Retinal pigment epithelial cell (primary cell): Measurements from ENCODE around the gene PTPRT.

Experiments
- DNase-seq: peaks from one replicate; pipeline ENCODE4 v3.0.0-alpha.2; 2010; ENCODE audit warnings: low read depth
- H3K4me3 ChIP-seq: 2 replicates; pipeline ENCODE4 v1.5.1; 2011; ENCODE audit warnings: mild to moderate bottlenecking, low read length, control low read depth, moderate library complexity
- TF ChIP-seq, protein P1 (sequence below): conservative IDR thresholded peaks from 2 replicates; pipeline ENCODE4 v1.5.1; 2011; ENCODE audit warnings: low read depth, low read length, control low read depth, inconsistent platforms

The PTPRT gene

DNA sequence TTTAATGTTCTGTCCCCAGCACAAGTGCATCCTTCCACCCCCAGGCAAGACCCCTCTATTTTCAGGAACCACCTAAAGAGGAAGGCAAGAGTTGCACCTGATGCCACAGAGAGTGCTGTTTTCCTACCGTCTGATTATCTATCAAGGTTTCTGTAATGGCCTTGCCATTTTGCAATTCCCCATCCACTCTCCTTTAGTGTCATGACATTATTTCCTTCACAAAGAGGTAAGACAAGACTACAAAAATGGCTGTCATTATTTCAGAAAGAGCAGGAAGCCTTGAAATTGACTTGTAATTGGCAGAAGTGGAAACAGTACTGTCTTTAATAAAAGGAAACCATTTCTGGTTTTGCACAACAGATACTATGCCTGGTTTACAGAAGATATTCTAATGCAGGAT is 426.7 kb downstream of the PTPRT start:
- TF ChIP-seq, protein P1, sequence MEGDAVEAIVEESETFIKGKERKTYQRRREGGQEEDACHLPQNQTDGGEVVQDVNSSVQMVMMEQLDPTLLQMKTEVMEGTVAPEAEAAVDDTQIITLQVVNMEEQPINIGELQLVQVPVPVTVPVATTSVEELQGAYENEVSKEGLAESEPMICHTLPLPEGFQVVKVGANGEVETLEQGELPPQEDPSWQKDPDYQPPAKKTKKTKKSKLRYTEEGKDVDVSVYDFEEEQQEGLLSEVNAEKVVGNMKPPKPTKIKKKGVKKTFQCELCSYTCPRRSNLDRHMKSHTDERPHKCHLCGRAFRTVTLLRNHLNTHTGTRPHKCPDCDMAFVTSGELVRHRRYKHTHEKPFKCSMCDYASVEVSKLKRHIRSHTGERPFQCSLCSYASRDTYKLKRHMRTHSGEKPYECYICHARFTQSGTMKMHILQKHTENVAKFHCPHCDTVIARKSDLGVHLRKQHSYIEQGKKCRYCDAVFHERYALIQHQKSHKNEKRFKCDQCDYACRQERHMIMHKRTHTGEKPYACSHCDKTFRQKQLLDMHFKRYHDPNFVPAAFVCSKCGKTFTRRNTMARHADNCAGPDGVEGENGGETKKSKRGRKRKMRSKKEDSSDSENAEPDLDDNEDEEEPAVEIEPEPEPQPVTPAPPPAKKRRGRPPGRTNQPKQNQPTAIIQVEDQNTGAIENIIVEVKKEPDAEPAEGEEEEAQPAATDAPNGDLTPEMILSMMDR: no peak
- DNase-seq: no peak
- H3K4me3 ChIP-seq: no peak overlapping the region

DNA sequence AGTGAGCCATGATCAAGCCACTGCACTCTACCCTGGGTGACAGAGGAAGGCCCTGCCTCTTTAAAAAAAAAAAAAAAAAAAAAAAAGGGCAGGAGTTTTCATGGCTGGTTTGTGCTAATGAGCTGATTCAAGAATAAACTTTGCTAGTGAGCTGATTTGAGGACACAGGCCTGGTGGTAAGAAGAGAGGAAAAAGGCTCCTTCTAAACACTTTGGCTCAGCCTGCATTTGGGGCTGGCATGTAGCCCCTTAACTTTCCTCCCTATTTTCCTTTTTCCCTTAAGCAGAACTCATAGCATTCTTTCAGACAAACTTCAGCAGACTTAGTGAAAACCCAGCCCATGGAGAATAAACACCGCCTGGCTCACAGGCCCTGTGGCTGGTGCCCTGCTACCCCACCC is 432.7 kb downstream of the PTPRT start:
- no peak overlapping the region for H3K4me3 ChIP-seq
- TF ChIP-seq, protein P1: no peak
- no peak for DNase-seq

DNA sequence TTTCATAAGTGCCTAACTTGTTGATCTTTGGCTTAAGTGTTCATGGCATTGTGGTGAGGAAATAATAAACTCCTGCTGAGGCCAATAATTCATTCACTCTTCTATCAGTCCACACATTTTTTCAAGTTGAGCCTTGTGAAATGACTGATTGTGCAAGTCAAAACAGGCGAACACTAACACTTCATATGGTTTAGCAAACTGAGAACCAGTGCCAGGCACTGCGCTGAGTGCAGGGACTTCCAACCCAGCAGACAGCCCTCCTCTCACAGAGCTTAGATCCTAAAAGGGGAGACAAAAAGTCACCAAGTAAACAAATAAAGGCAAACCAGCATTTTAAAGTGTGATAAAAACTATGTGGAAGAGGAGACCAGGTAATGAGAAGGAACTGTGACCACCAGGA is 435.0 kb downstream of the PTPRT start:
- TF ChIP-seq, protein P1: no peak
- DNase-seq: no peak
- H3K4me3 ChIP-seq: no peak overlapping the region

DNA sequence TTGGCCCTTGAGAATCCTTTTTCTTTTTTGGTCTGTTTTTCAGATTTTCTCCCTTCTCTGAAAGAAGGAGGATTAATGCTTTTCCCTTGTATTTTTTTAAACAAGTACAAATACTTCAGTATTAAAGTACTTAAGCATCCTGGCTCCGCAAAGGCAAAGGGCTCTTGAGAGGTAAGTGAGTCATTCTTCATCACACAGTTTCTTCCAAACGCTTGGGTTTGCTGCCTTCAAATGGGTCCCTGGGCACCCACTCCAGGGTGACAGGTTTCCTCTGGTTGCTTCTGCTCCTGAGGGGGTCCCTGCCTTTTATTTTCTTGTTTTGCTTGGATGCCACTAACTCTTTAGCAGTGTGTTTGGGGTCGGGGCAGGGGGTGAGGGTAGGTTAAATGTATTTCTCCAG is 437.1 kb downstream of the PTPRT start:
- no peak overlapping the region for H3K4me3 ChIP-seq
- TF ChIP-seq, protein P1: no peak
- no peak for DNase-seq

DNA sequence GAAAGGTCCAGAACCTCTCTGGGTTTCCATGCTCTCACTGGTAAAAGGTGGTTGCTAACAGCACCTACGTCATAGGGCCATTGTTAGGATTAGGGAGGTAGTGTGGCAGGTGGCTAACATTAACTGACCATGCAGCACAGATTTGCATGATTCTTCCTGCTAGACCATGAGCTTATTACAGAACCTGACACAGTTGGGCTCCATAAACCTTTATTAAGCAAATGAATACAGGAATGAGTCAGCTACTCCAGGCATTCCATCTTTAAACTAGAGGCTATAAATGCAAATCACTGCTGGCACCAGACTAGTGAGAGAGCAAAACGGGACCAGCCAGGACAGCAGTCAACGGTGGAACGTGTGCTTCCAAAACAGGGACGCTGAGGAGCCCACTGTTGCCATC is 440.1 kb downstream of the PTPRT start:
- no peak overlapping the region for H3K4me3 ChIP-seq
- no peak for DNase-seq
- TF ChIP-seq, protein P1: no peak

DNA sequence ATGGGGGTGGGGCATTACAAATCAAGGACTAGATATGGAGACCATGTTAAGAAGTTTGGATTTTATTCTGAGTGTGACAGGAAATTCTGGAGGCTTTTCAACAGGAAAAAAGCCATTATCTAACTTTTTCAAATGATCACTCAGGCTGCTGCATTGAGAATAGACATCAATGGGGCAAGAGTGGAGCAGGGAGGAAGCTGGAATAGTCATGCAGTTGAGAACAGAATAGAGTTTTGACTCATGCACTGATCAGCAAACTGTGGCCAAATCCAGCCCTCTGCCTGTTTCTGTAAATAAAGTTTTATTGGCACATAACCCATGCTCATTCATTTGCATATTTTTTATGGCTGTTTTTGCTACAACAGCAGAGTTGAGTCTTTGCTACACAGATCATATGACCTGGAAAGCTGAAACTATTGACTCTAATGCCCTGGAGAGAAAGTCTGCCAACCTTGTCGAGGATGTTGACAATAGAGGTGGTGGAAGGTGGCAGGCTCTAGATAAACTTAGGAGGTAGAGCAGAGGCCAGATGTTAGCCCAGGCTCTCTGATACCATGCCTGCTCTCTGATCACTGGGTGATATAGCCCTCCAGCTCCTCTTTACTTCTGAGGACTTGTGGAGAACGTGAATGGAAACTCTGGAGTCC is 441.8 kb downstream of the PTPRT start:
- no peak overlapping the region for H3K4me3 ChIP-seq
- no peak for DNase-seq
- TF ChIP-seq, protein P1: no peak

DNA sequence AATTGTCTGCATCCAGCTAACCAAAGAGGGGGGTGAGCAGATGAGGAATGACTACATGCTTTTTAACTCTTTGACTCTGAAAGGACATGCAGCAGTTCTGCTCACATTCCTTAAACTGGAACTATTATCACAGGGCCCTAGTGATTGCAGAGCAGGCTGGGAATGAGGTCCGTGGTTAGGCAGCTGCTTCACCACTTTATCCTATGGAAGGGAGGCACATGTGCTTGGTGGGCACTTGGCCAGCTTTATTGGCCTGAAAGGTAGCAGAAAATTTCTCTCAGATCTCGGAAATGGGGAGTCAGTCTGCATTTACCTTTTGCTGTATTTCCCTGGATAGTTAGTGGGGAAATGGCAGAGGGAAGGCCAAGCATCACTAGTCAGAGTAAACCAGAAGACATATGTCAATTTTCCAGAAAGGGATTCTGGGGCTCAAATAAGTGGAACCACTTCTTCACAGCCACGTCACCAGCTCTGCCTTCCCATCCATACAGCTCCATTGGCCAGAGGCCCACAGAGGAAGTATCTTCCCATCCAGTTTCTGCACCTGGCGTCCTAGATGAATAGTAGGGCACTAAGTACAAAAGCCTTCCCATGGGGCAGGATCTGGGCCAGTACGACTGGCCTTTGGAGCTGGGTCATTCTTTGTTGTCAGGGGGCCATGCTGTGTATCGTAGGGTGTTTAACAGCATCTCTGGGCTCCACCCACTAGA is 444.8 kb downstream of the PTPRT start:
- H3K4me3 ChIP-seq: no peak overlapping the region
- TF ChIP-seq, protein P1: no peak
- no peak for DNase-seq
